ENCODE data around the gene ARHGDIG.

ARHGDIG gene

DNA sequence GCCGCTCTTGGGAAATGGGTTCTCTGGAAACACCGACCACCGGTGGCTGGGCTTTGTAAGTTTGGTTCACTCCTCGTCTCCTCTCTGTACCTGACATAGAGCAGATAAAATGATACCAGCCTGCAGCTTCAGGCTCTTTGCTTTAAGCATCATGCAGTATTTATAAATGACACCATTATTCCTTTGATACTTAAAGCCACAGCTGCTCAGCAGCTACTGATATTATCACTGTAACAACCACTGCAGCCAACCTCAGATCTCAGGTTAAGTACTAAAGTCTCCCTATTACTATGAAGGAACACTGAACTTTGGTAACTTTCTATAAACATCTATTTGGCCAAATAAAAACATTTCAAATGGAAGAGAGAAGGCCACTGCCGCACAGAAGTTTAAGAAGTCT lies 37.2 kb downstream of the ARHGDIG start:
- TF ChIP-seq, protein P1, sequence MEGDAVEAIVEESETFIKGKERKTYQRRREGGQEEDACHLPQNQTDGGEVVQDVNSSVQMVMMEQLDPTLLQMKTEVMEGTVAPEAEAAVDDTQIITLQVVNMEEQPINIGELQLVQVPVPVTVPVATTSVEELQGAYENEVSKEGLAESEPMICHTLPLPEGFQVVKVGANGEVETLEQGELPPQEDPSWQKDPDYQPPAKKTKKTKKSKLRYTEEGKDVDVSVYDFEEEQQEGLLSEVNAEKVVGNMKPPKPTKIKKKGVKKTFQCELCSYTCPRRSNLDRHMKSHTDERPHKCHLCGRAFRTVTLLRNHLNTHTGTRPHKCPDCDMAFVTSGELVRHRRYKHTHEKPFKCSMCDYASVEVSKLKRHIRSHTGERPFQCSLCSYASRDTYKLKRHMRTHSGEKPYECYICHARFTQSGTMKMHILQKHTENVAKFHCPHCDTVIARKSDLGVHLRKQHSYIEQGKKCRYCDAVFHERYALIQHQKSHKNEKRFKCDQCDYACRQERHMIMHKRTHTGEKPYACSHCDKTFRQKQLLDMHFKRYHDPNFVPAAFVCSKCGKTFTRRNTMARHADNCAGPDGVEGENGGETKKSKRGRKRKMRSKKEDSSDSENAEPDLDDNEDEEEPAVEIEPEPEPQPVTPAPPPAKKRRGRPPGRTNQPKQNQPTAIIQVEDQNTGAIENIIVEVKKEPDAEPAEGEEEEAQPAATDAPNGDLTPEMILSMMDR (IDR thresholded peaks at IDR 0.05; ENCODE audit: insufficient read depth, low read depth, low read length, missing control alignments) = no peak
- no peak overlapping the region for H3K4me3 ChIP-seq (ENCODE audit: low read length)
- DNase-seq (ENCODE audit: low read depth) = no peak

DNA sequence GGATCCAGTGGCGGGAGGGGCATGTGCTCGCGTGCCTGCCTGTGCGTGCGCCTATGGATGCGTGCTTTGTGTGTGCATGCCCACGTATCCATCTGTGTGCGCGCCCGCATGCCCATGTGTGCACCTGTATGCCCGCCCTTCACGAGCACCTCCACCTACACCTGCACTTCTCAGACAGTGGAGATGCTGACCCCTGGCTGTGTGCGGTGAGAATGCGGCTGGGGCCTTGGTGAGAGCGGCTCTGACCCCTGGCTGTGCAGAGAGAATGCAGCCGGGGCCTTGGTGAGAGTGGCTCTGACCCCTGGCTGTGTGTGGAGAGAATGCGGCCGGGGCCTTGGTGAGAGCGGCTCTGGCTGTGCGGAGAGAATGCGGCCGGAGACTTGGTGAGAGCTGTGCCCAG lies 38.2 kb downstream of the ARHGDIG start:
- H3K4me3 ChIP-seq (ENCODE audit: low read length) = no peak overlapping the region
- DNase-seq (ENCODE audit: low read depth) = no peak

DNA sequence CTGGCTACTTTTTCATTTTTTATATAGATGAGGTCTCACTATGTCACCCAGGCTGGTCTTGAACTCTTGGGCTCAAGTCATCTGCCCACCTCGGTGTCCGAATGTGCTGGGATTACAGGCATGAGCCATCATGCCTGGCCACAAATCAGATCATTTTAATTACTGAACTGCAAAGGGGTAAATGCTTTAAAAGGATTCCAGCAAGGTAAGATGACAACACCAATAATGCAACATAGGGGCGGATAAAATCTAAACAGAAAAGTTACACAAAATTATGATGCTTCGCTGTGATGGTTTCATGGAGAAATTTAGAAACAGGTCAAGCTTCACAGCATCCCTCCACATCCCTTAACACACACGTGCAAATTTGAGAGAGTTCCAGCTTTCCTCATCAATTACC lies 39.8 kb downstream of the ARHGDIG start:
- no peak overlapping the region for H3K4me3 ChIP-seq (ENCODE audit: low read length)
- TF ChIP-seq, protein P1 (IDR thresholded peaks at IDR 0.05; ENCODE audit: insufficient read depth, low read depth, low read length, missing control alignments) = no peak
- no peak for DNase-seq (ENCODE audit: low read depth)

More for the DNA sequence above, 38.2 kb downstream of the ARHGDIG start:
- TF ChIP-seq, protein P1 (IDR thresholded peaks at IDR 0.05; ENCODE audit: insufficient read depth, low read depth, low read length, missing control alignments) = peak; percentile 2

DNA sequence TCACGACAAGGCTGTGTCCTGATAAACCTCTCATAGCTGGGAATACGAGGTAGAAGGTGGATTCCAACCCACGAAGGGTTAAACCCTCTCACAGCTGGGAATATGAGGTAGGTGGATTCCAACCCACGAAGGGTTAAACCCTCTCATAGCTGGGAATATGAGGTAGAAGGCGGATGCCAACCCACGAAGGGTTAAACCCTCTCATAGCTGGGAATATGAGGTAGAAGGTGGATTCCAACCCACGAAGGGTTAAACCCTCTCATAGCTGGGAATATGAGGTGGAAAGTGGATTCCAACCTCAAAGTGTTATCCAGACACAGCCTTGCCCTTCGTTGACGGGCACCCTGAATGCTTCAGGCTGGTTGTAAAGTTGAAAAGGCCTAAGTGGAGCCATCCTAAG lies 41.1 kb downstream of the ARHGDIG start:
- TF ChIP-seq, protein P1 (IDR thresholded peaks at IDR 0.05; ENCODE audit: insufficient read depth, low read depth, low read length, missing control alignments) = no peak
- DNase-seq (ENCODE audit: low read depth) = no peak
- H3K4me3 ChIP-seq (ENCODE audit: low read length) = no peak overlapping the region

DNA sequence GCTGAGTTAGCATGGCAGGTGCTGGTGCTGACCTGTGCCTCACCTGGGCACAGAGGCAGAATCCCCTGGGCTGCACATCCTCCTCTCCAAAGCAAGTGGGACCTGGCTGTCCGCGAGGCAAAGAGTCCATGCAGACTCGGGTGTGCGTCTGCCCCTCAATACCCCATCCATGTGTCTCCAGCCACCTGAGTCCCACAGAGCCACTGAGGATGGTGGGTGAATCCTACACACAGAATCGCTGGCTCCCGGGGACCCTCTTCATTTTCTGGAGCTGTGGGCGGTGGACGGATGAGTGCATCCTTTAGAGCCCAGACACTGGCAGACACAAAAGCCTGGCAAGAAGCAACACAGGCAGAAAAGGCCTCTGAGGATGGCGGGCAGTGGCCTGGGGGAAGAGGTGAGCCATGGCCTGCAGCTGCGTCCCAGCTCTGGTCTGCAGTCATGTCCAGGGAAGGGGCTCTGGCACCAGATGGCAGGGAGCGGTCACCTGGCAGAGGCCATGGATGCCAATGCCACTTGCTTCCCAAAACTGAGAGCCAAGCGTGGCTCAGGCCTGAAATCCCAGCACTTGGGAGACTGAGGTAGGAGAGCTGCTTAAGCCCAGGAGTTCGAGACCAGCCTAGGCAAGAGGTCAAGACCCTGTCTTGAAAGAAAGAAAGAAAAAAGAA lies 42.2 kb downstream of the ARHGDIG start:
- H3K4me3 ChIP-seq (ENCODE audit: low read length) = no peak overlapping the region
- DNase-seq (ENCODE audit: low read depth) = no peak
- TF ChIP-seq, protein P1 (IDR thresholded peaks at IDR 0.05; ENCODE audit: insufficient read depth, low read depth, low read length, missing control alignments) = no peak

DNA sequence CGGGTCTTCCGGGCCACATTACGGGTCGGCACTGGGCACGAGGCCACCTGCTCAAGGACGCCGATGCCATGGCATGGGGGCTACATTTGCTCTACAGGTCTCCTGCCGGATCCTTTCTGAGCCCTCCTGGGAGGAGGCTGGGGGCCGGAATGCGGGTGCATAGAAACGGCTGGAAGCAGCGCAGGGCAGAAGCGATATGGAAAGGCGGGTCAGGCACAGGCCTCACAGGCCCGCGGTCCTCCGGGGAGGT lies 43.7 kb downstream of the ARHGDIG start:
- no peak for DNase-seq (ENCODE audit: low read depth)
- TF ChIP-seq, protein P1 (IDR thresholded peaks at IDR 0.05; ENCODE audit: insufficient read depth, low read depth, low read length, missing control alignments) = no peak
- no peak overlapping the region for H3K4me3 ChIP-seq (ENCODE audit: low read length)
